ENCODE measurements around the gene SERPINA1. TPM values are rescaled to one million over a fixed set of nuclear protein-coding genes. Genes with fewer than 3 reads are reported as not detected.

Gene SERPINA1
- polyA plus RNA-seq, 12 donors: 1.1 to 98.2 (median 2.3) TPM; not detected in 1

DNA sequence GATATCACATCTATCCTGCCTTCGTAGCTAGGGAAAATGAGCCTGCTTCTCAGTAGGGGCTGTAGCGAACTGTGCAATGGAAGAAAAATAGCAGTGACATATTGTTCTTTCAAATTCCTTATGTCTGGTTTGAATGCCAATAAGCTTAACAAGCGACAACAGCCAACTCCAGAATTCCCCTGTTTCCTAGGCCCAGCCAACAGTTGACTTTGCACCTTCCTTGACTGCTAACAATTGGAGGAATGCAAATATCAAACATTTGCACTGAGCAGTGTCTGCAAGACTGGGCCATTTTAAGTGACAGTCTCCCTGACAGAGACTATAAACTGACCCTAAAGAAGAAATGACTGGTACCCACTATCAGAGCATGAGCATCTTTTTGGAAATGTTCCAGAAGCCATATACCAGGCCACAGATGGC is 12.0 kb upstream of the SERPINA1 start:
- DNase-seq: no peak

DNA sequence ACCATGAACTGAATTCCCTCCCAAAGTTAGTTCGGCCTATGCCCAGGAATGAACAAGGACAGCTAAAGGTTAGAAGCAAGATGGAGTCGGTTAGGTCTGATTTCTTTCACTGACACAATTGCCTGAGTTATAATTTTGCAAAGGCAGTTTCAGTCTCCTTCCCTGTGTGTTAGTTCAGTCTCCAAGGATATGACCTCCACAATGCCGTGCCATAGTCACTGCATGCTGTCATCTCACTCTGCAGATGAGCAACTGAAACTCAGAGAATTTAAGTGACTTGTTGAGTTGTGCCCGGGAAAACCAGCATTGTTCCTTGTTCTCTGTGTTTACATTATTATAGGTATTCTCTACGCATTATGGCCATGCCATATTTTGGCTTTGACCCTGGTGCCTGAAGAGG is 10.1 kb upstream of the SERPINA1 start:
- no peak for DNase-seq

DNA sequence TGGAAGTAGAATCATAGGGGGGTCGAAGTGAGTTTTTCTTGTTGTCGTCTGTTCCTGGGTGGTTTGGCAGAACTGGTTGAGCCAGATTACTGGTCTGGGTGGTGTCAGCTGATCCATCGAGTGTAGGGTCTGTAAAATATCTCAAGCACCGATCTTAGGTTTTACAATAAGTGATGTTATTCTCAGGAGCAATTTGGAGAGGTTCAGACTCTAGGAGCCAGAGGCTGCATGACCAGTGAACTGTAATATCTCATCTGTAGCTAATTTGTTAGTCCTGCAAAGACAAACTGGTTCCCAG is 9.7 kb upstream of the SERPINA1 start:
- DNase-seq: no peak

DNA sequence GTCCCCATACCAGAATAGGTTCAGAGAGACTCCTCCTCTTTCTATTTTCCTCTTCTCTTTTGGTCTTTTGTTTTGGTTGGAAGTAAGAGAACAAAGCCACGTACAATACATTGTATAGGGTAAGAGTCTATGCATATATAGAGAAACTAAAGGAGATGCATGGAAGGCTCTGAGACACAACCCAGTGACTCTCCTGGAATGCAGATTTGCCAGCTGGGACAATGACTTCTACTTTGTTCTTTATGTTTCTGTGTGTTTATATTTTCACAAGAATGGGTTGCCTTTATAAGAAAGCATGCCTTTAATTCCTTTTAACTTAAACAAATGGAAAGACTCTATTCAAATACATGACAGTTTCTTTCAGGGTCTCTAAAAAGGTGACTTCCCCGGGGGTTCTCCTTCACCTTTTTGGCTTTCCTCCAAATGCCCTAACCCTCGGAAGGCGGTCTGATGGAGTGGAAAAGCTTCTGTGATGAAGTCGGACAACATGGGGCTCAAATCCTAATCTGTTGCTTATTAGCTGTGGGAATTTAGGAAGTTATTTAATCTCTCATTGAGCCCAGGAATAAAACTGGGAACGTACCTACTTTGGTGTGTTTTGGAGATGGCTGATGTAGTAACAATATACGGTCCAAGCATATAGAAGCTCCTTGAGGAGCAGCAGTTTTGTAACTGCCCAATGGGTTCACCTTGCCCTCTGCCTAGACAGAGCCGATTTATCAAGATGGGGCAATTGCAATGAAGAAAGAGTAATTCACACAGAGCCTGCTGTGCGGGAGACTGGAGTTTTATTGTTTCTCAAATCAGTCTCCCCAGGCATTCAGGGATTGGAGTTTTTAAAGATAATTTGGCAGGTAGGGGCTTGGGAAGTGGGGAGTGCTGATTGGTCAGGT is 9.1 kb upstream of the SERPINA1 start:
- DNase-seq: no peak

DNA sequence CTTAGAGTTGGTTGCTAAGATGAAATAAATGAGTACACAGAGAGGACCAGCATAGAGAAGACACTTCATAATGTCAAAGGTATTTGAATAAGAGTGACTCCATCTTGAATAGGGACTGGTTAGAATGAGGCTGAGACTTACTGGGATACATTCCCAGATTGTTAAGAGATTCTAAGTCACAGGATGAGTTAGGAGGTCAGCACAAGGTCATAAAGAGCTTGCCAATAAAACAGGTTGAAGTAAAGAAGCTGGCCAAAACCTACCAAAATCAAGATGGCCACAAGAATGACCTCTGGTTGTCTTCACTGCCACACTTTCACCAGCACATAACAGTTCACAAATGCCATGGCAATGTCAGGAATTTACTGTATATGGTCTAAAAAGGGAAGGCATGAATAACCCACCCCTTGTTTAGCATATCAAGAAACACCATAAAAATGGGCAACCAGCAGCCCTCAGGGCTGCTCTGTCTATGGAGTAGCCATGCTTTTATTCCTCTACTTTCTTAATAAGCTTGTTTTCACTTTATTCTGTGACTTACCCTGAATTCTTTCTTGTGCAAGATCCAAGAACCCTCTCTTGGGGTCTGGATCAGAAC is 8.3 kb upstream of the SERPINA1 start:
- DNase-seq: no peak

DNA sequence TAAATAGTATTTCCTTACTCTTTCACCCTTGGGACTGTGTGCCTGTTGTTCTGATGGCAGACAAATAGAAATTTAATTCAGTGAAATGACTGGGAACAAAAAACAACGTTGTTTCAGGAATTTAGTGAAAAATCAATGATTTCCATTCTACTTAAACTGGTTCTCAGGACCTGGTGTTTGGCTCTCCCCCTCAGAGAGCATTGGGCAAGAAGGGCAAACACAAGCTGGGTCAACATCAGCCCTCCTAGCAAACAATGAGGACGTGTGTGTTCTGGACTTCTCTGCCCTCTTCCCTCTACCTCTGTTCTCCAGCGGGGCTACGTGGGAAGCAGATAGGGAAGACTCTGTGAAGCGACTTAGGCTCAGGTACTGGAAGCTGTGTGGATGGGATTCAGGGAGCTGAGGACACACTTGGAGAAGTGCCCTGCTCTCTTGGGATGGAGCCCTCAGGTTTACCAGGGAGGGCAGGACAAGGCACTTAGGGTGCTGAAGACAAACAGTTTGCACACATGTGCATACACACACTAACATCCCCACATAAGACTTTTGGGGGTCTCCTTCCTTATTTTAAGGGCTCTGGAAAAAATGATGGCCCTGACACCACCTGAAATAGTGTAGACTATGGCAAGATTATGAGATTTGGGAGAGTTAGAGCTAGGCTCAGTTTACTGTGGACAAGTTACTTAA is 7.6 kb upstream of the SERPINA1 start:
- DNase-seq: no peak

DNA sequence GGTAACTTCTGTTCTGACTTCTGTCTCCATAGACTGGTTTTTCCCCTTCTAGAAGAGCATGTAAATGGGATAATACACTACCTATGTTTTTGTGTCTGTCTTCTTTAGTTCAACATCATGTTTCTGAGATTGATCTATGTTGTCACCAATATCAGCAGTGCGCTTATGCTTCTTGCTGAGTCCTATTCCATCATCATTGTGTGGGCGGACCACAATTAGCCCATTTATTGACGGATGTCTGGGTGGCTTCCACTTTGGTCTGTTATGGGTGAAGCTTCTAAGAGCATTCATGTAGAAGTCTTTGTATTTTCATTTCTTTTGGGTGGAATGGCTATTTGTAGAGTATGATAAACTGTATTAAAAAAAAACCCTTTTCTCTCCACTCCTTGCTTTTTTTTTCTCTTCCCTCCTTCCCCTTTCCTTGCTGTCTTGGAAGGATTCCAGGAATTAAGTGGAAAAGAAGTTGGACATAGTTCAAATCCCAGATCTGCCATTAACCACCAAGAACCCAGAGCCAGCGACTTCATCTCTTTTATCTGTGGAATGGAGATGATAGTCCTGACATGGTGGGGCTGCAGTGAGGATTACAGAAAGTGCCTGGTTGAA is 7.0 kb upstream of the SERPINA1 start:
- DNase-seq: no peak

DNA sequence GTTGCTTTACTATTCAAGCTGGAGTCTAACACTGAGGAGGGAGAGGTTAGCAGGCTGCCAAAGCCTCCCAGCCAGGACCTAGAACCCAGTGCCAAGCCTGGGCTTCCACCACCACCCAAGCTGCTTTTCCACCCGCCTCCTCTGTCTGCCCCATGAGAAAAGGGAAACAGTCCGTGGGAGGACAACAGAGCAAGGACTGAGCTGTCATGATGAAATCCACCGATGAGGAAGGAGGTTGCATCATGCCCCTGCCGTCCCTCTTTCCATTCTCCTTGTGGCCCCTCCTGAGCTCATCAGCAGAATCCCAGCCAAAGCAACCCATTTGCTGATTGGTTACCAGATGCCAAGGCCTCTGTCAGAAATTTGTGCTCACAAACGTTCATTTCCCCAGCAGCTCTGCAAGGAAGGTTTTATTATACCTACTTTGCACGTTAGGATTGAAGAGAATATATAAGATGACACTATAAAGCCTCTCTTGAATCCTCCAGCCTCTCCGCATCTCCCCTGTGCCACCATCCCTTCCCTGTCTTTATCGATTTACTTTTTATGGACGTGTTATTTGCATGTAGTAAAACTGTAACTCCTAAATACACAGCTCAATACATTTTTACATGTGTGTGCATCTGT is 6.3 kb upstream of the SERPINA1 start:
- no peak for DNase-seq

DNA sequence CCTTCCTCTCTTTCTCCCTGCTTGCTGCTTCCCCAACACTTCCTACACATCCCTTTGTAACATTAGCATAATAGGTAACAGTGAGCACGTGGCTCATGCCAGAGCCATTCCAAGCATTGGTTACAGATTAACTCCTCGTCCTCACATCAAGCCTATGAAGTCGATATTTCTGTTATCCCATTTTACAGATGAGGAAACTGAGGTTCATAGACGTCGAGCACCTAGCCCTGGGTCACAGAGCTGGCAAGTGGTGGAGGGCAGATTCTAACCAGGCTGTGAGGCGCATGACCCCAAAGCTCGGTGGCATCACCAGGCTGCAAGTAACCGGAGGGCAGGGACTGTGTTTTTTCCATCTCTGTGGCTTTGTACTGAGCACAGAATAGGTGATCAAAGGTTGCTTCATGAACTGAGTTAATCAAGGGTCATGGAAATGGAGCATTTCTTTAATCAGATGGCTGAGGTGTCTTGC is 5.7 kb upstream of the SERPINA1 start:
- no peak for DNase-seq

DNA sequence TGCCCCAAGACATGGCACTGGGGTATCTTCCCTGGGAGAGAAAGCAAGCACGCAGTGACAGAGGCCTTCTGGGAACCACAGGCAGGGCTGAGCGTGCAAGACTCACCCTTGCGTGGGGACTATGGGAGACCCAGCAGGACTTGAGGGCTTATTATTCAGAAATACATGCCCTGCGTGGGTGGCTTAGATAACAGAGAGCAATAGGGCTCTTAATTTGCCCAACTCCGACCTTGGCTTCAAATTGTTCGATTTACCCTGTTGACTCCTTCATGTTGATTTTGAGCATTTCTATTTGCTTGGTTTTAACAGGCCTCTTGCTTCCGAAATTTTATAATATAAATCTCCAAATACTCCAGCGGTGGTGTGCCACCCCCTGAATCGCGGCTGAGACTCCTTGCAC is 5.1 kb upstream of the SERPINA1 start:
- no peak for DNase-seq

DNA sequence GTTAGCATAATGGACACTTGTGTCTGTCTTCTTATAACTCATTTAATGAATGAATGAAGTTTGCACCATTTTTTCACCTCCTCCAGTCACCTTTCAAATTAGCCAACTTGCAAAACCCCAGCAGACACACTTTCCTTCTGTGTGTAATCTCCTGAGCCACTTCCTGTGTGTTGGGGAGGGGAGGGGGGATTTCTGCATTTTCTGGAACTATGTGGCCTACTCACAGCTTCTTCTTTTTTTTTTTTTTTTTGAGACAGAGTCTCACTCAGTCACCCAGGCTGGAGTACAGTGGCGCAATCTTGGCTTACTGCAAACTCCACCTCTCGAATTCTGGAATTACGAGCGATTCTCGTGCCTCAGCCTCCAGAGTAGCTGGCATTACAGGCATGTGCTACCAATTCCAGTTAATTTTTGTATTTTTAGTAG is 4.1 kb upstream of the SERPINA1 start:
- no peak for DNase-seq

DNA sequence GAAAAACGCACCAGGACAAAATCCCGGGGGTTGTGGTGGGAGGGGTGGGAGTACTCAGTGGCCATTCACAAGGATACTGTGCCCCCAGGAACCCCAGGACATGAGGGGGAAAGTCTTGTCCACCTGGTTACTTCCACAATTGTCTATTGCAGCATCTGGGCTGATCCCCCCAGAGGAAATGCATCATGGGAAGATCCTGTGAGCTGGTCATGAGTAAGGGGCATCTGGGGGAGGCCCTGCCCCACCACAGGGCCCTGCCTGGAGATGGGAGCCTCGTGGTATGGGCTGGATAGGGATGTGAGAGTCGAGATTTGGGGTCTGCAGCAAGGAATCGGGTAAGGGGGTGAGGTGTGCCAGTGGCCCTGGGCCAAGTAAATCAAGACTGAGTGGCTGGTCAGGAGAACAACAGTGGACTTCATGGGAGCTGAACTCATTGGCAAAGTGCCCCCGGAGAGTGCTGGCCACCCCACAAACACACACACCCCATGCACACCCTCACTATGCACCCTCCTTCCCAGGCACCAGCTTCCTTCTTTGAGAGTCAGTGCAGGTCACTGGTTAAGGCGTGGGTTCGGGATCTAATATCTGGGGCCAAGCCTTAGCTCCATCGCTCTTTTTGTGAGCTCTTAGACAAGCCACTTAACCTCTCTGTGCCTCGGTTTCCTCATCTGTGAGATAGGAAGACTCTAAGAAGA is 3.0 kb upstream of the SERPINA1 start:
- DNase-seq: no peak

DNA sequence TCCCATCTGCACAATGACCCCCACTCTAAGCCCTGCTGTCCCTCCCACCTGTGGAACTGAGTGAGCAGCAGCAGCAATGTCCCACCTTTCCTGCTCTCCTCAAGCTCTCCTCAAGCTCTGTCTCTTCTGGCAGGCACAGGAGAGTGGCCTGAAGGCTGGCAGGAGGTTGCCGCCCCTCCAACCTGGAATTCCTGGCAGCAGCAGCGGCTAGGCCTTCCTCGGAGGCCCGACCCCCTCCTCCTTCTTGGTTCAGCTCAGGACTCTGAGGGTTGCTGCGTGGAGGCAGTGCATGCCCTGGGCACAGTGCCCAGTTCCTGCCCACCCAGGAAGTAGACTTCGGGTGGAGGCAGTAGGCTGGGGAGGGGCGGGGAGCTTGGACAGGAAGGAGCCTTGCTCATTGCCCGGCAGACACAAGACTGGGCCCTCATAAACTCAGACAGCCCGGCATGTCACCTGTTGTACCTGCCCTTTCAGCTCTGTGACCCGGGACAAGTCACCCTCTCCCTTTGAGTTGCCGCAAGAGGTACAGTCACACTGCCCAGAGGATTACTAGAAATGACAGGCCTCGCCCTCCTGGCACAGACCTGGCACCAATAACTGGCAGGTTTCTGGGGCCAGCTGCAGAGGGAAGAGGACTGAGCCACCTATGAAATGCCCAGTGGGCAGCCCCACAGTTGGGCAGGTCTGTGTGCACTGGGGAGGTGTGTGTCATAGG is 2.1 kb upstream of the SERPINA1 start:
- DNase-seq: no peak

DNA sequence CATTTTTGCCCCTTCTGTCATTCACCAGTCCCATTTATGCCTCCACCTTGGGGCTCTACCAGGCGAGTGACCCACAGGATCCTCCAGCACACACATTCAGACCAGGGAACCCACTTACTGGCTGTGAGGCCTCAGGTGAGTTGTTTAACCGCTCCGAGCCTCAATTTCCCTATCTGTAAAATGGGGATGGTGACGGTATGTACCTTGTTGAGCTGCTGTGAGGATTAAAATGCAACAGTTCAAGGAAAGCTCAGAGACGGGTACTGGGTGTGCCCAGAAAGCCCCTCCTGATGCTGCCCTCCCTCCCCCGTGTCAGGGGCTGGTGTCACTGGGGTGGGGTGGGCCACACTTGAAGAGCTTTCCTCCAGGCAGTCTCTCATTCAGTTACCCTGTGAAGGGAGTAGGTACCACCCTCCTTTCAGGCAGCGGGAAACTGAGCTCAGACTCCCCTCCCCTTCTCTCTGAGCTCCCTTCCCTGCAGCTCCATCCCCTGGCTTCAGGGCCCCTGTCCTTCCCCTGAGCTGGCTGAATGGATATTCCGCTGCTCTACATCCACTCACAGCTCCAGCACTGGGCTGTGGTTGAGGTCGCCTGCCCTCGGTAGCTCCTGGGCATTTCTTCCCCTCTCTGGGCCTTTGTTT is 1.4 kb upstream of the SERPINA1 start:
- DNase-seq: no peak

DNA sequence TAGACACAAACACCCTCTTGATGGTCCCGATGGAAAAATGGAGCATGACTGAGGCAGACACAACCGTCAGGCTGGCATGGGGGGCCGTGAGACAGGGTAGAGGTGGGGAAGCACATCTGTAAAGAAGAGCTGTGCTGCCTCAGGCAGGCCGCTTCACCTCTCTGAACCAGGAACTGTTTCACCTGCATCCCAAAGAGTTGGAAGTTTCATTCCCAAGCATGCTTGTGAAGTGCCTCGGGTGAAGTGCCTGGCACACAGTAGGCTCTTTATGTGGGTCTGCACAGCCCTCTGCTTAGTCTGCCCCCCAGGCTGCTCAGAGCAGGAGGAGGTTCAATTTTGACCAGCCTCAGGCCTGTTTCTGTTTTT is 685 bp upstream of the SERPINA1 start:
- no peak for DNase-seq

DNA sequence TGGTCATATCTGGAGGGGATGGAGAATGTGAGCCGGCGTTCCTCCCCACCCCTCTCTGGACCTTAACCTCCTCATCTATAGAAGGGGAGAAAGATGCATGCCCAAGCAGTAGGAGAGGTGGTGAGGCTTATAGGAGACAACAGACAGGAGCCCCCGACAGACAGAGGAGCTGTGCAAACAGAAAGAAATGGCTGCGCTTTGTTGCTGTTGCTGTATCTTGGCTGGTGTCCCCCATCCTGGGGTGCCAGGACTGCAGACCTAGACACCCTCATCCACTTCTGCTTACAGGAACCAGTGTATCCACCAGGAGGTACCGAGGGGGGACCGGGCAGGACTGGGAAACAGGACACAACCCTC is 397 bp downstream of the SERPINA1 start:
- DNase-seq: no peak

DNA sequence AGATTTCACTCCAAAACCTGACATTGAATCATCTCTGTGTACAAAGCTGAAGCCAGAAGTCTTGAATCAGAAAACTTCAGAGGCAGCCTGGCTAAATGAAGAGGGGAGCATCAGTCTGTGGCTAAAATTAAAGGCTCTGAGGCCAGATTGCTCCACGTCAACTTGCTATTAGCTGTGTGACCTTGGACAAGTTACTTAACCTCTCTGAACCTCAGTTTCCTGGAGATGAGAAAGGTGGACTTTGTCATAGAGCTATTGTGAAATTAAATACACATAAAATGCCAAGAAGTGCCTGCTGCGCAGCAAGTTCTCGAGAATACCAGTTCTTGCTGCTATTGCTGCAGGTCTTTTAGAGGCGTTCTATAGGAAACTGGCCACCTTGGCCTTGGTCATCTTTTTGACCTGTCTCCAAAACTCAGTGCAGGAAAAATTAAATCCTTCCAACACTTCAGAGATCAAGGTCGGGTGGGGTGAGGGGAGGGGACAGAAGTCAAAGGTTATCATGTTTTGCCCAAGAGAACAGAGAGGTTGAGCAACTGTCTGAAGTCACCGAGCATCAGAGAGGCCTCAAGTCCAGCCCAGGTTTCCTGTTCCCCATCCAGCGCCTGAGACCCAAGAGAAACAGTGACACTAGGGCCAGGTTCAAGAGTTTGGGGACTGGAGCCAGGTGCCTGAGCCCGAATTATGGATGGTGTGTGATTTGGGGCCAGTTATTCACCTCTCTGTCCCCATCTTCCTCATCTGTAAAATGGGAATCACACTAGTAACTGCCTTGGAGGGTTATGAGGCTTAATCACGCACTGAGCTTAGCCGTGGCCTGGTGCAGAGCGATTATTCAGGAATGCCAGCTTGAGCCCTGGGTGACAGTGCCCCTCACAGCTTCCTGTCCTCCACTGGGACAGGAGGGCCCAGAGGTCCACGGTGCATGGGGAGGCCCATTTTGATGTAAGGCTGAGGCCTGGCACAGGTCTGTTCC is 1.1 kb downstream of the SERPINA1 start:
- no peak for DNase-seq

DNA sequence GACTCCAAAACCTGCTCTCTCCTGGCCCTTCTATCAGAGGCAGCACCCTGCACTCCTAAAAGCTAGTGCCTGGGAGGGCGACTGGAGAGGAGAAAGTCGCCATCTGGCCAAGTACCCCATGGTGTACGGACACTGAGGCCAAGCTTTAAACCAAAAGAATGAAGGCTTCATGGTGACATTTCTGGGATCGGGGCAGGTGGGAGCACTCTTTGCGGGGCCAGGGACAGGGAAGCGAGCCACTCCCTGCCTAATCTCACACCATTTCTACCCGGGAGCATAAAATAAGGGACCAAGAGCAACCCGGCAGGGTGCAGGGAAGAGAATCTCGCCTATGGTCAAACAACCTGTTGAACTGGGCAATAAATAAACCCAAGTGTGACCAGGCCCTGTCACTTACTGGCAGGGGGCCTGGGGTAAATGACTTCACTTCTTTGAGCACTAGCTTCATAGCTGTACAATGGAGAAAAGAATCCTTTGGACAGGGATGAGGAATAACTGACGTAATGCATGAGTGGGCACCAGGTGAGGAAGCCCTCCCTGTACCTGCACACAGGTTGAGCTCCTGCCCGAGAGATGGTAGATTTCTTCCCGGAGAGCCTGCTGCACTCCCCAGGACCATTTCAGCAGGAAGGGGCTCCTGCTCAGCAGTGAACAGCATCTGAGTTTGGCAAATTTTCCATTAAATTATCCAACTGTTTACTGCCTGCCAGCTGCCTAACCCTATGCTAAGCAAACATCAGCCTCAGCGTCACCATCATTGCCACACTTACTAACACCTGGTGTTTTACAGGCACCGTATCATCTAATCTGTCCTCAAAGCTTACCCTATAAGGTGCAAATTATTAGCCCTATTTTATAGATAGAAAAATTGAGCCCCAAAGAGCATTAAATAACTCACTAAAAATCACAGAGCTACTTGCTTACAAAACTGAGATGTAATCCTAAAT is 2.0 kb downstream of the SERPINA1 start:
- no peak for DNase-seq
